SK-N-SH (cell line): ENCODE data around the gene KIF15. TPM values are rescaled to one million over a fixed set of nuclear protein-coding genes. Genes with fewer than 3 reads are reported as not detected.

Experiments
- CTCF ChIA-PET: fragments of 300-600, 350-600 bp; formaldehyde crosslinking; extraction: SDS; loops from one replicate; lab custom pipeline; 2021; lab: Yijun Ruan, JAX
- POLR2A ChIA-PET: fragments of 350-600 bp; sonication (Branson Sonifier 250); formaldehyde crosslinking; extraction: SDS; loops from one replicate; lab custom pipeline; 2020; ENCODE audit warnings: antibody characterized with exemption, inconsistent platforms; lab: Yijun Ruan, JAX
- DNase-seq: peaks from one replicate; pipeline ENCODE4 v3.0.0; 2012
- H2AFZ ChIP-seq: fragments of 200-600 bp; sonication (generic); 2 replicates; pipeline ENCODE4 v1.8.1; 2016; ENCODE audit warnings: antibody characterized with exemption, mild to moderate bottlenecking, low read depth
- H3F3A ChIP-seq: fragments of 200-600 bp; sonication (generic); replicated peaks from 2 replicates; pipeline ENCODE3; 2016; ENCODE audit warnings: antibody characterized with exemption, mild to moderate bottlenecking; ENCODE audit not compliant: insufficient read depth
- H3K27ac ChIP-seq, 2 experiments: fragments of 200-500 bp in 1 of 2; fragments of 200-600 bp in 1 of 2; sonication (Bioruptor generic) in 1 of 2; sonication (generic), shearing (Covaris generic) in 1 of 2; 2 replicates each; pipeline versions ENCODE4 v1.5.1 to v1.6.1; 2014 to 2016; ENCODE audit warnings: low read depth in 2 of 2, inconsistent platforms in 1 of 2, low read length in 1 of 2, mild to moderate bottlenecking in 1 of 2, mixed read lengths in 1 of 2
- H3K27me3 ChIP-seq: fragments of 200-600 bp; sonication (generic), shearing (Covaris generic); 2 replicates; pipeline ENCODE4 v1.6.1; 2016; ENCODE audit warnings: mixed run types; ENCODE audit not compliant: insufficient read depth
- H3K36me3 ChIP-seq, 2 experiments: fragments of 200-500 bp in 1 of 2; fragments of 200-600 bp in 1 of 2; sonication (Bioruptor generic) in 1 of 2; sonication (generic) in 1 of 2; replicated peaks in 1 of 2; 2 replicates each; pipeline versions ENCODE3 to v1.5.1; 2014 to 2016; ENCODE audit warnings: low read length in 1 of 2, mild to moderate bottlenecking in 1 of 2; ENCODE audit not compliant: insufficient read depth in 2 of 2, control insufficient read depth in 1 of 2
- H3K4me1 ChIP-seq, 2 experiments: fragments of 200-500 bp in 1 of 2; fragments of 200-600 bp in 1 of 2; sonication (Bioruptor generic) in 1 of 2; sonication (generic), shearing (Covaris generic) in 1 of 2; 2 replicates each; pipeline versions ENCODE4 v1.5.1 to v1.6.1; 2014 to 2016; ENCODE audit warnings: low read depth in 1 of 2, low read length in 1 of 2, mixed run types in 1 of 2; ENCODE audit not compliant: insufficient read depth in 2 of 2, control insufficient read depth in 1 of 2
- H3K4me2 ChIP-seq: fragments of 200-600 bp; sonication (generic), shearing (Covaris generic); 2 replicates; pipeline ENCODE4 v1.6.1; 2017; ENCODE audit warnings: mixed run types
- H3K4me3 ChIP-seq, 2 experiments: fragments of 200-500 bp in 1 of 2; fragments of 200-600 bp in 1 of 2; sonication (Bioruptor generic) in 1 of 2; sonication (generic), shearing (Covaris generic) in 1 of 2; 2 replicates each; pipeline versions ENCODE4 v1.5.1 to v1.8.1; 2014 to 2016; ENCODE audit warnings: low read depth in 2 of 2, inconsistent platforms in 1 of 2, low read length in 1 of 2, mild to moderate bottlenecking in 1 of 2, mixed read lengths in 1 of 2, moderate library complexity in 1 of 2
- H3K79me2 ChIP-seq: fragments of 200-600 bp; sonication (generic); 2 replicates; pipeline ENCODE4 v1.8.1; 2017; ENCODE audit warnings: mild to moderate bottlenecking; ENCODE audit not compliant: insufficient read depth
- H3K9ac ChIP-seq: fragments of 200-600 bp; sonication (generic); 2 replicates; pipeline ENCODE4 v1.6.1; 2017; ENCODE audit warnings: mixed run types
- H3K9me2 ChIP-seq: fragments of 200-600 bp; sonication (generic); 2 replicates; pipeline ENCODE4 v1.6.1; 2017; ENCODE audit warnings: mixed run types
- H3K9me3 ChIP-seq: fragments of 200-600 bp; sonication (generic); 2 replicates; pipeline ENCODE4 v1.6.1; 2017; ENCODE audit warnings: mixed run types, mild to moderate bottlenecking, moderate library complexity
- H4K20me1 ChIP-seq: fragments of 200-600 bp; sonication (generic); 2 replicates; pipeline ENCODE4 v1.6.1; 2017; ENCODE audit warnings: mild to moderate bottlenecking, mixed run types; ENCODE audit not compliant: insufficient read depth
- ELF1 ChIP-seq: IDR thresholded peaks from 2 replicates; pipeline ENCODE4 v1.4.0; 2012
- EP300 ChIP-seq, 2 experiments: IDR thresholded peaks; 2 replicates each; pipeline versions ENCODE4 v1.4.0 to v1.6.1; 2012; ENCODE audit warnings: borderline replicate concordance in 1 of 2, low read depth in 1 of 2, low read length in 1 of 2
- EZH2phosphoT487 ChIP-seq: fragments of 200-600 bp; sonication (generic); IDR thresholded peaks from 2 replicates; pipeline ENCODE4 v1.6.1; 2017; ENCODE audit warnings: low read depth, mixed run types, mild to moderate bottlenecking, antibody characterized with exemption, moderate library complexity, borderline replicate concordance
- FOXJ3 ChIP-seq: sonication (generic); formaldehyde crosslinking; IDR thresholded peaks from 2 replicates; pipeline ENCODE4 v1.5.1; 2020; ENCODE audit warnings: mild to moderate bottlenecking, missing genetic modification reagents
- FOXM1 ChIP-seq: IDR thresholded peaks from 2 replicates; pipeline ENCODE4 v1.4.0; 2012; ENCODE audit warnings: low read depth, mild to moderate bottlenecking
- GABPA ChIP-seq: IDR thresholded peaks from 2 replicates; pipeline ENCODE4 v1.4.0; 2012; ENCODE audit warnings: low read depth, mild to moderate bottlenecking
- JUND ChIP-seq: IDR thresholded peaks from 2 replicates; pipeline ENCODE4 v1.4.0; 2012
- MAX ChIP-seq: IDR thresholded peaks from 2 replicates; pipeline ENCODE4 v1.4.0; 2012; ENCODE audit warnings: low read depth
- MEF2A ChIP-seq: IDR thresholded peaks from 2 replicates; pipeline ENCODE4 v1.4.0; 2012; ENCODE audit warnings: low read depth, borderline replicate concordance
- MXI1 ChIP-seq: IDR thresholded peaks from 2 replicates; pipeline ENCODE4 v1.6.1; 2012; ENCODE audit warnings: mild to moderate bottlenecking, low read depth, low read length, improper control_type of control experiment
- NFIC ChIP-seq: IDR thresholded peaks from 2 replicates; pipeline ENCODE4 v1.4.0; 2012; ENCODE audit warnings: borderline replicate concordance
- NRF1 ChIP-seq: IDR thresholded peaks from 2 replicates; pipeline ENCODE4 v1.6.1; 2012; ENCODE audit warnings: low read depth, mild to moderate bottlenecking, low read length
- PBX3 ChIP-seq: IDR thresholded peaks from 2 replicates; pipeline ENCODE4; 2012
- POLR2AphosphoS5 ChIP-seq: IDR thresholded peaks from 2 replicates; pipeline ENCODE4 v1.6.1; 2012; ENCODE audit warnings: low read depth, low read length
- RXRA ChIP-seq: IDR thresholded peaks from 2 replicates; pipeline ENCODE4 v1.4.0; 2012; ENCODE audit warnings: low read depth, mild to moderate bottlenecking, borderline replicate concordance
- SMC3 ChIP-seq: IDR thresholded peaks from 2 replicates; pipeline ENCODE4 v1.6.1; 2012; ENCODE audit warnings: low read depth, low read length, improper control_type of control experiment
- TCF12 ChIP-seq: IDR thresholded peaks from 2 replicates; pipeline ENCODE4 v1.4.0; 2012
- WGBS: methylation state at CpG from one replicate; pipeline ENCODE4 v1.1.6; 2017; ENCODE audit warnings: low lambda C conversion rate; 5-methylcytosine and 5-hydroxymethylcytosine counted together
- polyA plus RNA-seq, 3 experiments: library from polyadenylated mRNA; depleted of rRNA; stranded (reverse); fragments of >200 nt; gene quantifications; 2 replicates each; pipeline ENCODE4 v1.2.3, GENCODE V29; 2012
- TF ChIP-seq, protein P1 (sequence below): IDR thresholded peaks from 2 replicates; pipeline ENCODE4 v1.4.0; 2012; ENCODE audit warnings: low read depth, borderline replicate concordance
- TF ChIP-seq, protein P2 (sequence below): fragments of 150-350 bp; IDR thresholded peaks from 2 replicates; pipeline ENCODE4 v1.6.1; 2016; ENCODE audit warnings: mild to moderate bottlenecking, low read depth, low read length
- TF ChIP-seq, protein P3 (sequence below): fragments of 200-600 bp; sonication (generic); IDR thresholded peaks from 2 replicates; pipeline ENCODE4 v1.6.1; 2017; ENCODE audit warnings: antibody characterized with exemption, mild to moderate bottlenecking, moderate library complexity
- TF ChIP-seq, protein P4 (sequence below): fragments of 150-350 bp; IDR thresholded peaks from 2 replicates; pipeline ENCODE4 v1.6.1; 2017; ENCODE audit warnings: antibody characterized with exemption, low read length, low read depth, borderline replicate concordance

Gene KIF15
- polyA plus RNA-seq, 1 of the 3 experiments (the other 2 are of a cell fraction), result 2.3 TPM

DNA sequence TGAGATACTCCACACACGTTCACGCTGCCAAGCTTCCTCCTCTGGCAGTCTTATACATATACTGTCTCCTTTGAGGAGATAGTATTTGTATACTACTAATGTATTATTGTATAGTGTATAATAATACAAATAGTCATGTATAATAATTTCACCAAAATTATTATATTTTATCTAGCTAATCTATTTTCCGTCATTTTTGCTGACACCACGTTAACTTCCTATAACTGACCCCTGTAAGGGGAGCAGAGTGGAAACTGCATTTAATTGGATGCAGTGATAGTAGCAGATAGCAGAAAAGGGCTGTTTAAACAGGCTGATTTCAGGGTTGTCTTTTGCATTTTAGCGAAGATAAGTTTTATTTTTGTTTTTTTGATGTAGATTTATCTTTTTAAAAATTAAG is 69.6 kb downstream of the KIF15 start:
- H3K36me3 ChIP-seq, result peaks cover 29 to 30% of the 10 kb centered on the region in 2 experiments
- H3K4me2 ChIP-seq, result no peak overlapping the region
- no peaks in the 10 kb centered on the region for H3K27me3 ChIP-seq
- no peak for DNase-seq
- CTCF ChIA-PET, result interaction anchor here (2.2 kb wide), 1 partner anchor 15 kb away, joined by 7 read pairs; no protein-coding TSS in a partner anchor
- POLR2A ChIA-PET, result no interaction called here
- H3K27ac ChIP-seq, result no peak overlapping the region
- H3K4me1 ChIP-seq, result no peaks in the 10 kb centered on the region
- H3K4me3 ChIP-seq, result no peak overlapping the region
- no peaks in the 10 kb centered on the region for H3K79me2 ChIP-seq
- no peaks in the 10 kb centered on the region for H4K20me1 ChIP-seq
- no peak overlapping the region for H3K9ac ChIP-seq
- H3K9me3 ChIP-seq, result no peaks in the 10 kb centered on the region
- no peak overlapping the region for H2AFZ ChIP-seq
- TF ChIP-seq EZH2phosphoT487 (no peak), RXRA (no peak), TCF12 (no peak), GABPA (no peak), FOXJ3 (CRISPR knock-in tag) (no peak), PBX3 (no peak), FOXM1 (no peak), POLR2AphosphoS5 (no peak), MXI1 (no peak), SMC3 (no peak), MEF2A (no peak), NFIC (no peak)
- TF ChIP-seq, protein P1, sequence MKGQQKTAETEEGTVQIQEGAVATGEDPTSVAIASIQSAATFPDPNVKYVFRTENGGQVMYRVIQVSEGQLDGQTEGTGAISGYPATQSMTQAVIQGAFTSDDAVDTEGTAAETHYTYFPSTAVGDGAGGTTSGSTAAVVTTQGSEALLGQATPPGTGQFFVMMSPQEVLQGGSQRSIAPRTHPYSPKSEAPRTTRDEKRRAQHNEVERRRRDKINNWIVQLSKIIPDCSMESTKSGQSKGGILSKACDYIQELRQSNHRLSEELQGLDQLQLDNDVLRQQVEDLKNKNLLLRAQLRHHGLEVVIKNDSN, result no peak
- H3K9me2 ChIP-seq, result no peaks in the 10 kb centered on the region
- H3F3A ChIP-seq, result peaks cover 6% of the 10 kb centered on the region
- WGBS, result 97% methylated on average over 5 of the region's 5 CpGs

GRCh38 chr3:44832032-44832431 is 70.4 kb downstream of the KIF15 start:
- H3K36me3 ChIP-seq, result peaks cover 23 to 37% of the 10 kb centered on the region in 2 experiments
- DNase-seq, result no peak
- ChIA-PET POLR2A (no interaction called here), CTCF (interaction anchor here (2.2 kb wide), 1 partner anchor 14 kb away, joined by 7 read pairs; no protein-coding TSS in a partner anchor)
- H2AFZ ChIP-seq, result no peak overlapping the region
- H3K9ac ChIP-seq, result no peak overlapping the region
- 100% methylated on average over 1 of the region's 1 CpG for WGBS
- H3K4me1 ChIP-seq, result no peaks in the 10 kb centered on the region
- H3F3A ChIP-seq, result peaks cover 6% of the 10 kb centered on the region
- no peak overlapping the region for H3K27ac ChIP-seq
- 0 out of 2 replicates have a peak, but pooled peaks cover 5% of the 10 kb centered on the region for H3K9me3 ChIP-seq
- H3K9me2 ChIP-seq, result no peaks in the 10 kb centered on the region
- no peaks in the 10 kb centered on the region for H3K27me3 ChIP-seq
- no peaks in the 10 kb centered on the region for H4K20me1 ChIP-seq
- H3K4me3 ChIP-seq, result no peak overlapping the region
- no peak overlapping the region for H3K4me2 ChIP-seq
- H3K79me2 ChIP-seq, result no peaks in the 10 kb centered on the region
- TF ChIP-seq PBX3 (no peak), MAX (no peak), TCF12 (no peak), GABPA (no peak), ELF1 (no peak), MXI1 (no peak), JUND (no peak), NRF1 (no peak), EP300 (IDR thresholded peaks at IDR 0.05; ENCODE audit: borderline replicate concordance in 1 of 2, low read depth in 1 of 2, low read length in 1 of 2) (no peak), MEF2A (no peak), POLR2AphosphoS5 (no peak), NFIC (no peak)
- TF ChIP-seq, protein P2, sequence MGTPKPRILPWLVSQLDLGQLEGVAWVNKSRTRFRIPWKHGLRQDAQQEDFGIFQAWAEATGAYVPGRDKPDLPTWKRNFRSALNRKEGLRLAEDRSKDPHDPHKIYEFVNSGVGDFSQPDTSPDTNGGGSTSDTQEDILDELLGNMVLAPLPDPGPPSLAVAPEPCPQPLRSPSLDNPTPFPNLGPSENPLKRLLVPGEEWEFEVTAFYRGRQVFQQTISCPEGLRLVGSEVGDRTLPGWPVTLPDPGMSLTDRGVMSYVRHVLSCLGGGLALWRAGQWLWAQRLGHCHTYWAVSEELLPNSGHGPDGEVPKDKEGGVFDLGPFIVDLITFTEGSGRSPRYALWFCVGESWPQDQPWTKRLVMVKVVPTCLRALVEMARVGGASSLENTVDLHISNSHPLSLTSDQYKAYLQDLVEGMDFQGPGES, result no peak
- TF ChIP-seq, protein P3, sequence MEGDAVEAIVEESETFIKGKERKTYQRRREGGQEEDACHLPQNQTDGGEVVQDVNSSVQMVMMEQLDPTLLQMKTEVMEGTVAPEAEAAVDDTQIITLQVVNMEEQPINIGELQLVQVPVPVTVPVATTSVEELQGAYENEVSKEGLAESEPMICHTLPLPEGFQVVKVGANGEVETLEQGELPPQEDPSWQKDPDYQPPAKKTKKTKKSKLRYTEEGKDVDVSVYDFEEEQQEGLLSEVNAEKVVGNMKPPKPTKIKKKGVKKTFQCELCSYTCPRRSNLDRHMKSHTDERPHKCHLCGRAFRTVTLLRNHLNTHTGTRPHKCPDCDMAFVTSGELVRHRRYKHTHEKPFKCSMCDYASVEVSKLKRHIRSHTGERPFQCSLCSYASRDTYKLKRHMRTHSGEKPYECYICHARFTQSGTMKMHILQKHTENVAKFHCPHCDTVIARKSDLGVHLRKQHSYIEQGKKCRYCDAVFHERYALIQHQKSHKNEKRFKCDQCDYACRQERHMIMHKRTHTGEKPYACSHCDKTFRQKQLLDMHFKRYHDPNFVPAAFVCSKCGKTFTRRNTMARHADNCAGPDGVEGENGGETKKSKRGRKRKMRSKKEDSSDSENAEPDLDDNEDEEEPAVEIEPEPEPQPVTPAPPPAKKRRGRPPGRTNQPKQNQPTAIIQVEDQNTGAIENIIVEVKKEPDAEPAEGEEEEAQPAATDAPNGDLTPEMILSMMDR, result no peak
- TF ChIP-seq, protein P4, sequence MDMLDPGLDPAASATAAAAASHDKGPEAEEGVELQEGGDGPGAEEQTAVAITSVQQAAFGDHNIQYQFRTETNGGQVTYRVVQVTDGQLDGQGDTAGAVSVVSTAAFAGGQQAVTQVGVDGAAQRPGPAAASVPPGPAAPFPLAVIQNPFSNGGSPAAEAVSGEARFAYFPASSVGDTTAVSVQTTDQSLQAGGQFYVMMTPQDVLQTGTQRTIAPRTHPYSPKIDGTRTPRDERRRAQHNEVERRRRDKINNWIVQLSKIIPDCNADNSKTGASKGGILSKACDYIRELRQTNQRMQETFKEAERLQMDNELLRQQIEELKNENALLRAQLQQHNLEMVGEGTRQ, result no peak
